Subcutaneous abdominal adipose tissue (tissue), 5 donors: Measurements from ENCODE around the gene KRT9.
"Not testable (repeated sequence)": the region's sequence is repeated elsewhere in the genome, so short reads cannot be mapped to it uniquely, and the experiment has no call there.

Experiments used
- H3K27ac ChIP-seq: one replicate; pipeline ENCODE4 v1.7.0; 2013; ENCODE audit warnings: low read depth, mild to moderate bottlenecking, inconsistent platforms, low read length, moderate library complexity
- H3K27me3 ChIP-seq, 5 donors: one replicate each; pipeline ENCODE4 v1.7.0; 2013; ENCODE audit warnings: low read length in 5 of 5, inconsistent platforms in 1 of 5; ENCODE audit not compliant: control insufficient read depth in 5 of 5, insufficient read depth in 4 of 5
- H3K36me3 ChIP-seq, 5 donors: one replicate each; pipeline ENCODE4 v1.7.0; 2013; ENCODE audit warnings: low read length in 5 of 5; ENCODE audit not compliant: control insufficient read depth in 5 of 5, insufficient read depth in 5 of 5
- H3K4me1 ChIP-seq, 5 donors: one replicate each; pipeline ENCODE4 v1.7.0; 2013; ENCODE audit warnings: low read length in 5 of 5, mild to moderate bottlenecking in 3 of 5, moderate library complexity in 1 of 5; ENCODE audit not compliant: control insufficient read depth in 5 of 5, insufficient read depth in 5 of 5
- H3K4me3 ChIP-seq, 5 donors: one replicate each; pipeline ENCODE4 v1.7.0; 2013; ENCODE audit warnings: low read length in 5 of 5, low read depth in 1 of 5
- H3K9ac ChIP-seq, 5 donors: one replicate each; pipeline ENCODE4 v1.7.0; 2013; ENCODE audit warnings: low read length in 5 of 5, mild to moderate bottlenecking in 4 of 5, moderate library complexity in 3 of 5
- H3K9me3 ChIP-seq, 5 donors: one replicate each; pipeline ENCODE4 v1.7.0; 2013; ENCODE audit warnings: low read length in 5 of 5; ENCODE audit not compliant: control insufficient read depth in 5 of 5
- donor health status: healthy.
- donor health status: healthy.
- donor health status: healthy.
- donor health status: healthy.
- donor health status: healthy.

Gene KRT9

GRCh38 chr17:41579484-41580243 is 7.8 kb upstream of the KRT9 start:
- peak overlapping the region in 3 of 5 donors; percentile 19 to 35 (median 19) for H3K4me3 ChIP-seq
- no peaks in the 10 kb centered on the region for H3K9me3 ChIP-seq
- H3K27me3 ChIP-seq: peaks cover 0 to 8% (median 3%) of the 10 kb centered on the region in 5 donors
- H3K36me3 ChIP-seq: no peaks in the 10 kb centered on the region
- H3K9ac ChIP-seq: no peak overlapping the region
- H3K27ac ChIP-seq: no peak overlapping the region
- H3K4me1 ChIP-seq: peaks cover 3 to 33% (median 24%) of the 10 kb centered on the region in 5 donors

DNA sequence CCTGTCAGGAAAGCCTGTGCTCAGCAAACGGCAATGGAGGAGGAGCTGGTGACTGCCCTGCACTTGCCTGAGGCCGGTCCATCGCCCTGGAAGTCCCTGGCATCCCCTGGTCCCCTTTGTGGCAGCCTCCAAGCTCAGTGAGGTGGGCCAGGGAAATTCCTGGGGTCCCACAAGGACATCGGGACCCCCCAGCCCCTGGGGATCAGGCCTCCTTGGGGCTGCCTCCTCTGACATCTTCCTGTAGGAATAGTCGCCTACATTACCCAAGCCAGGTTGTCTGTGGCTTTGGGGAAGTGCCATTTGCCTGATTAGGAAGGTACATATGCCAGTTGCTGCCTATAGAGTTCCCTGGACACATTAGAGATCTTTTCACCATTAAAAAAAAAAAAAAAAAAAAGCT is 7.1 kb upstream of the KRT9 start:
- no peak overlapping the region for H3K4me3 ChIP-seq
- no peaks in the 10 kb centered on the region for H3K36me3 ChIP-seq
- H3K27me3 ChIP-seq: peaks cover 0 to 8% (median 3%) of the 10 kb centered on the region in 5 donors
- no peaks in the 10 kb centered on the region for H3K9me3 ChIP-seq
- H3K27ac ChIP-seq: no peak overlapping the region
- no peak overlapping the region for H3K9ac ChIP-seq
- H3K4me1 ChIP-seq: peaks cover 3 to 33% (median 24%) of the 10 kb centered on the region in 5 donors

- peaks cover under 1 to 30% (median 22%) of the 10 kb centered on the region in 5 donors for H3K4me1 ChIP-seq
- H3K27me3 ChIP-seq: peaks cover 0 to 8% (median 3%) of the 10 kb centered on the region in 5 donors
- no peaks in the 10 kb centered on the region for H3K36me3 ChIP-seq
- no peak overlapping the region for H3K27ac ChIP-seq
- H3K9me3 ChIP-seq: no peaks in the 10 kb centered on the region
- no peak overlapping the region for H3K9ac ChIP-seq
- H3K4me3 ChIP-seq: no peak overlapping the region
Observed at GRCh38 chr17:41578538-41578937, 6.7 kb upstream of the KRT9 start.

DNA sequence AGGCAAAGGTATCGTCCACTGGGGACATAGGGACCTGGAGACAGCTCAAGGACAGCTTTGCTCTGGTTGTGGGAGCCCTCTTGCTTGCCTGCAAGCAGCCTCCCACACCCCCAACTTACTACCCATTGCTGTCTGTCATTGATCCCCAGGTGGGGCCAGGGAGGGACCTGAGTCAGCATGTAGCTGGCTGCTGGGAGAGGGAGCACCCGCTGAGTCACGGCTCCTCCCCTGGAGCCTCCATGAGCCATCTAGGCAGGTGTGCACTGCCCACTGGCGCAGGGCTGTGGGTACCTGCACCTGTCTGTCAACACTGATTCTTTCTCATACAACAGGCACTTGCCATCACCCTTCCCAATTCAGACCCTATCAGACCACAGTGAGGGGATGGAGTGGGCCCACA is 4.9 kb upstream of the KRT9 start:
- not testable (repeated sequence) for H3K9ac ChIP-seq, H3K9me3 ChIP-seq, H3K4me3 ChIP-seq, H3K27ac ChIP-seq, H3K36me3 ChIP-seq
- Histone ChIP-seq H3K4me1 (peaks cover 0 to 13% (median 7%) of the 10 kb centered on the region in 5 donors), H3K27me3 (peaks cover 0 to 15% (median 11%) of the 10 kb centered on the region in 5 donors)

DNA sequence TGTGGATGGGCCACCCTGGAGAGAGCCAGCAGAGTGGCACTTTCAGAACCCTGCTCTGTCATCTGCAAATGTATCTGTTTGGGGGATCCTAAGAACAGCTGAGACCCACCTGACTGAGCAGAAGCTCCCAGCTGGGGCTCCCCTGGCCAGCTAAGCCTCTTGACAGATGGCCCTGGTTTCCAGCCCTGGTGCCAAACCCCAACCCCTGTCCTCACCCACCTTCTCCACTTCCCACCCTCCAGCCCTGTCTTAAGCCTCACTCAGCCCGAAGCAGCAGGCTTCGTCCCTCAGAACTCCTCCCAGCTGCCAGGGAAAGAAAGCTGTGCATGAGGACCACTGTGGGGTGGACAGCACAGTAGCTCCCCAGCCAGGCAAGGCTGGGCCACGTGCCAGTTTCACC is 3.5 kb upstream of the KRT9 start:
- H3K4me1 ChIP-seq: peaks cover 0 to 12% (median 7%) of the 10 kb centered on the region in 5 donors
- H3K9ac ChIP-seq: no peak overlapping the region
- no peaks in the 10 kb centered on the region for H3K36me3 ChIP-seq
- no peak overlapping the region for H3K4me3 ChIP-seq
- H3K27me3 ChIP-seq: peaks cover 0 to 15% (median 11%) of the 10 kb centered on the region in 5 donors
- no peak overlapping the region for H3K27ac ChIP-seq
- no peaks in the 10 kb centered on the region for H3K9me3 ChIP-seq

- no peaks in the 10 kb centered on the region for H3K36me3 ChIP-seq
- H3K9ac ChIP-seq: no peak overlapping the region
- peaks cover 0 to 5% (median under 1%) of the 10 kb centered on the region in 5 donors for H3K27me3 ChIP-seq
Observed at GRCh38 chr17:41567317-41567716, 4.5 kb downstream of the KRT9 start.

GRCh38 chr17:41565338-41565737 is 6.5 kb downstream of the KRT9 start:
- H3K27me3 ChIP-seq: peaks cover 0 to 4% (median 0%) of the 10 kb centered on the region in 5 donors
- H3K4me1 ChIP-seq: peaks cover 0 to 6% (median 4%) of the 10 kb centered on the region in 5 donors
- no peak overlapping the region for H3K9ac ChIP-seq
- H3K9me3 ChIP-seq: peaks cover 0 to 6% (median 0%) of the 10 kb centered on the region in 5 donors
- no peak overlapping the region for H3K27ac ChIP-seq
- no peaks in the 10 kb centered on the region for H3K36me3 ChIP-seq
- H3K4me3 ChIP-seq: no peak overlapping the region

More at GRCh38 chr17:41567317-41567716, 4.5 kb downstream of the KRT9 start:
- peaks cover 0 to 6% (median 0%) of the 10 kb centered on the region in 5 donors for H3K9me3 ChIP-seq
- no peak overlapping the region for H3K27ac ChIP-seq
- no peak overlapping the region for H3K4me3 ChIP-seq
- H3K4me1 ChIP-seq: peaks cover 0 to 6% (median 4%) of the 10 kb centered on the region in 5 donors

DNA sequence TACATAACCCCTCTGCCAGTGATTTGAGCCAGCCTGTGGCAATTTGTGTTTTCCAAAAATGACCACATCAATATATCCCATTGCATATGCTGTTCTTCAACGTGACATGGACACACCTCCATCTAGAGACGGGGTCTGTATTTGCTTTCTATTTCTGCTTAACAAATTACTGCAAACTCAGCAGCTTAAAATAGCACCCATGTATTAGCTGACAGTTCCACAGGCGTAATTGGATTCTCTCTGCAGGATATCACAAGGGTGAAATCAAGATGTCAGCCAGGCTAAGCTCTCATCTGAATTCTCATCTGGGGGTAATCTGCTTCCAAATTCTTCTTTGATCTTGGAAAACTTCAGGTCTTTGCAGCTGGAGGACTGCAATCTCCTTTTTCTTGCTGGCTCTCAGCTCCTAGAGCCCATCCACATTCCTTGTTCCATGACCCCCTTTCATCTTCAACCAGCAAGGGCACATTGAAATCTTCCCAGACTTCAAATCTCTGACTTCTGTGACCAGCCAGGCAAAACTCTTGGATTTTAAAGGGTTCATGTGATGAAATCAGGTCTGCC is 8.2 kb downstream of the KRT9 start:
- H3K27me3 ChIP-seq: peaks cover 0 to 6% (median 0%) of the 10 kb centered on the region in 5 donors
- no peak overlapping the region for H3K9ac ChIP-seq
- H3K9me3 ChIP-seq: peaks cover 0 to 6% (median 0%) of the 10 kb centered on the region in 5 donors
- no peaks in the 10 kb centered on the region for H3K36me3 ChIP-seq
- peaks cover 0 to 6% (median 4%) of the 10 kb centered on the region in 5 donors for H3K4me1 ChIP-seq
- no peak overlapping the region for H3K27ac ChIP-seq
- H3K4me3 ChIP-seq: no peak overlapping the region

DNA sequence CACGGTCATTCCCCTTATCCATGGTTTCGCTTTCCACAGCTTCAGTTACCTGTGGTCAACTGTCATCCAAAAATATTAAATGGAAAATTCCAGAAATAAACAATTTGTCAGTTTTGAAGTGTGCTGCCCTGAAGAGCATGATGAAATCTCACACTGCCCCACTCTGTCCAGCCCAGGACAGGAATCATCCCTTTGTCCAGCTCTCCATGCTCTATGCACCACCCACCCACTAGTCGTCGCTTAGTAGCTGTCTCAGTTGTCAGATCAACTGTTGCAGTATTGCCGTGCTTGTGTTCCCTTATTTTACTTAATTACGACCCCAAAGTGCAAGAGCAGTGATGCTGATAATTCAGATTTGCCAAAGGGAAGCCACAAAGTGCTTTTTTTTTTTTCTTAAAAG is 10.3 kb downstream of the KRT9 start:
- Histone ChIP-seq H3K4me1 (peaks cover 0 to 6% (median 4%) of the 10 kb centered on the region in 5 donors), H3K9ac (no peak overlapping the region), H3K36me3 (no peaks in the 10 kb centered on the region), H3K9me3 (no peaks in the 10 kb centered on the region), H3K4me3 (no peak overlapping the region), H3K27me3 (peaks cover 0 to 6% (median 0%) of the 10 kb centered on the region in 5 donors), H3K27ac (no peak overlapping the region)

DNA sequence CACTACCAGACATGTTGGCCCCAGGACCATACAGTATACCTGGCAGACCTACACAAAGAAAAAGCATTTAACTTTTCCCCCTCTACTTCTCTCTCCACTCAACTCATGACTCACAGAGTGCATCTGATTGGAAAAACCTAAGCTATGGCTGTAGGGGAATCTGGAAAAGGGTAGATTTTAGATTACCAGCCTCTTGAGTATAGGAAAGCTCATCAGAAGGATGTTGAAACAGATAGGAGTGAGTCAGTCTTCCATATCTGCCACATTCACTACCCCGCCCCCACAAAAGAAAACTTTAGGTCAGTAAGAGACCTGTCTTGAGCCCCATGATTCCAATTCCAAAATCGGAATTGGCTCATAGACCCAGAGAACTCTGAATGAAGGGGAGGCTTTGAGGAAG is 12.3 kb downstream of the KRT9 start:
- H3K36me3 ChIP-seq: no peaks in the 10 kb centered on the region
- peaks cover 0 to 15% (median 4%) of the 10 kb centered on the region in 5 donors for H3K4me1 ChIP-seq
- H3K4me3 ChIP-seq: no peak overlapping the region
- H3K27me3 ChIP-seq: peaks cover 0 to 7% (median 0%) of the 10 kb centered on the region in 5 donors
- no peak overlapping the region for H3K9ac ChIP-seq
- H3K27ac ChIP-seq: no peak overlapping the region
- H3K9me3 ChIP-seq: no peaks in the 10 kb centered on the region
